IPS DF 6.9 (cell line): ENCODE results near the gene TSC22D4.

Experiments
- DNase-seq: peaks from one replicate; pipeline ENCODE4 v3.0.0-alpha.2; 2013; ENCODE audit warnings: low read depth, low spot score
- H3K27ac ChIP-seq: one replicate; pipeline ENCODE4 v1.5.1; 2013; ENCODE audit warnings: low read length, control low read depth
- H3K27me3 ChIP-seq: 2 replicates; pipeline ENCODE4 v1.6.1; 2013; ENCODE audit warnings: mild to moderate bottlenecking, low read length; ENCODE audit not compliant: control insufficient read depth, insufficient read depth
- H3K36me3 ChIP-seq: 2 replicates; pipeline ENCODE4 v1.6.1; 2013; ENCODE audit warnings: low read length; ENCODE audit not compliant: control insufficient read depth, insufficient read depth
- H3K4me1 ChIP-seq: 2 replicates; pipeline ENCODE4 v1.6.1; 2013; ENCODE audit warnings: low read length; ENCODE audit not compliant: control insufficient read depth, insufficient read depth
- H3K4me3 ChIP-seq: 2 replicates; pipeline ENCODE4 v1.5.1; 2013; ENCODE audit warnings: mild to moderate bottlenecking, low read length
- H3K9me3 ChIP-seq: 2 replicates; pipeline ENCODE4 v1.6.1; 2013; ENCODE audit warnings: low read length, inconsistent platforms; ENCODE audit not compliant: control insufficient read depth, insufficient read depth
- WGBS: extraction: QIAGEN DNeasy Blood & Tissue Kit; methylation state at CpG from one replicate; pipeline ENCODE4 v1.1.7; 2013; ENCODE audit warnings: mixed read lengths, missing lambda C conversion rate; ENCODE audit not compliant: insufficient read length, insufficient coverage; 5-methylcytosine and 5-hydroxymethylcytosine counted together

Gene TSC22D4

GRCh38 chr7:100492738-100493475, 13.9 kb upstream of the TSC22D4 start:
- peak overlapping the region; percentile 43; the same call in 1 of the 2 replicates for H3K4me3 ChIP-seq

GRCh38 chr7:100491192-100491578, 12.2 kb upstream of the TSC22D4 start:
- Histone ChIP-seq H3K27ac (no peak overlapping the region), H3K36me3 (peaks cover 6% of the 10 kb centered on the region; the same call in 1 of the 2 replicates), H3K4me1 (peaks cover 5% of the 10 kb centered on the region), H3K27me3 (0 out of 2 replicates have a peak, but pooled peaks cover 2% of the 10 kb centered on the region), H3K9me3 (no peaks in the 10 kb centered on the region), H3K4me3 (no peak overlapping the region)
- WGBS: no CpG with 5 or more reads among the region's 5 CpGs
- DNase-seq: no peak

More at GRCh38 chr7:100492738-100493475, 13.9 kb upstream of the TSC22D4 start:
- H3K4me1 ChIP-seq: peaks cover 2% of the 10 kb centered on the region
- no peaks in the 10 kb centered on the region for H3K9me3 ChIP-seq
- DNase-seq: no peak
- H3K36me3 ChIP-seq: peaks cover 6% of the 10 kb centered on the region; the same call in 1 of the 2 replicates
- WGBS: no CpG with 5 or more reads among the region's 5 CpGs
- H3K27ac ChIP-seq: no peak overlapping the region
- 0 out of 2 replicates have a peak, but pooled peaks cover 2% of the 10 kb centered on the region for H3K27me3 ChIP-seq

GRCh38 chr7:100490483-100491191, 11.6 kb upstream of the TSC22D4 start:
- Histone ChIP-seq H3K4me1 (peaks cover 5% of the 10 kb centered on the region), H3K4me3 (no peak overlapping the region), H3K27ac (no peak overlapping the region), H3K9me3 (no peaks in the 10 kb centered on the region), H3K27me3 (0 out of 2 replicates have a peak, but pooled peaks cover 2% of the 10 kb centered on the region), H3K36me3 (peaks cover 6% of the 10 kb centered on the region; the same call in 1 of the 2 replicates)
- DNase-seq: no peak
- no CpG with 5 or more reads among the region's 25 CpGs for WGBS

- WGBS: no CpG with 5 or more reads among the region's 9 CpGs
- Histone ChIP-seq H3K4me1 (peaks cover 7% of the 10 kb centered on the region), H3K4me3 (no peak overlapping the region)
Measured at GRCh38 chr7:100489824-100490223, 10.8 kb upstream of the TSC22D4 start.

GRCh38 chr7:100489121-100489520, 10.1 kb upstream of the TSC22D4 start:
- no peaks in the 10 kb centered on the region for H3K9me3 ChIP-seq
- no peak overlapping the region for H3K4me3 ChIP-seq
- 0 out of 2 replicates have a peak, but pooled peaks cover 2% of the 10 kb centered on the region for H3K27me3 ChIP-seq
- no CpG with 5 or more reads among the region's 10 CpGs for whole genome bisulfite sequencing
- H3K4me1 ChIP-seq: peaks cover 7% of the 10 kb centered on the region
- no peak overlapping the region for H3K27ac ChIP-seq
- DNase-seq: no peak
- H3K36me3 ChIP-seq: peaks cover 6% of the 10 kb centered on the region; the same call in 1 of the 2 replicates

More at GRCh38 chr7:100489824-100490223, 10.8 kb upstream of the TSC22D4 start:
- Histone ChIP-seq H3K27me3 (0 out of 2 replicates have a peak, but pooled peaks cover 2% of the 10 kb centered on the region), H3K9me3 (no peaks in the 10 kb centered on the region), H3K36me3 (peaks cover 6% of the 10 kb centered on the region; the same call in 1 of the 2 replicates), H3K27ac (no peak overlapping the region)
- DNase-seq: peak; percentile 82

- no CpG with 5 or more reads among the region's 44 CpGs for WGBS
Measured at GRCh38 chr7:100488333-100489095, 9.5 kb upstream of the TSC22D4 start.

GRCh38 chr7:100486753-100487446, 7.9 kb upstream of the TSC22D4 start:
- Histone ChIP-seq H3K36me3 (peaks cover 6% of the 10 kb centered on the region; the same call in 1 of the 2 replicates), H3K4me1 (peaks cover 7% of the 10 kb centered on the region), H3K4me3 (no peak overlapping the region), H3K27me3 (no peaks in the 10 kb centered on the region), H3K9me3 (no peaks in the 10 kb centered on the region), H3K27ac (no peak overlapping the region)
- DNase-seq: no peak
- WGBS: no CpG with 5 or more reads among the region's 30 CpGs

More at GRCh38 chr7:100488333-100489095, 9.5 kb upstream of the TSC22D4 start:
- Histone ChIP-seq H3K36me3 (peaks cover 6% of the 10 kb centered on the region; the same call in 1 of the 2 replicates), H3K4me3 (no peak overlapping the region), H3K27ac (no peak overlapping the region), H3K27me3 (0 out of 2 replicates have a peak, but pooled peaks cover 2% of the 10 kb centered on the region), H3K9me3 (no peaks in the 10 kb centered on the region), H3K4me1 (peaks cover 7% of the 10 kb centered on the region)
- DNase-seq: no peak

- H3K4me3 ChIP-seq: no peak overlapping the region
- no peak overlapping the region for H3K27ac ChIP-seq
- no peaks in the 10 kb centered on the region for H3K9me3 ChIP-seq
- WGBS: no CpG with 5 or more reads among the region's 5 CpGs
- DNase-seq: no peak
- no peaks in the 10 kb centered on the region for H3K27me3 ChIP-seq
- peaks cover 7% of the 10 kb centered on the region for H3K4me1 ChIP-seq
- H3K36me3 ChIP-seq: peaks cover 6% of the 10 kb centered on the region; the same call in 1 of the 2 replicates
Measured at GRCh38 chr7:100486111-100486636, 7.2 kb upstream of the TSC22D4 start.

GRCh38 chr7:100485471-100485876, 6.5 kb upstream of the TSC22D4 start:
- Histone ChIP-seq H3K27me3 (no peaks in the 10 kb centered on the region), H3K36me3 (peaks cover 6% of the 10 kb centered on the region; the same call in 1 of the 2 replicates), H3K4me3 (no peak overlapping the region), H3K9me3 (no peaks in the 10 kb centered on the region), H3K4me1 (peaks cover 7% of the 10 kb centered on the region), H3K27ac (no peak overlapping the region)
- no CpG with 5 or more reads among the region's 4 CpGs for WGBS
- DNase-seq: no peak
